OCI-LY3 (cell line): Measurements from ENCODE around the gene EIPR1.

Source experiments
- EZH2phosphoT487 ChIP-seq: fragments of 200-600 bp; shearing (Covaris generic); IDR thresholded peaks from 2 replicates; pipeline ENCODE4 v1.6.1; 2018; ENCODE audit warnings: antibody characterized with exemption, mixed run types, low read depth
- TF ChIP-seq, protein P1 (sequence below): fragments of 200-600, 300-600 bp; sonication (generic); IDR thresholded peaks from 2 replicates; pipeline ENCODE4 v1.5.1; 2014; ENCODE audit warnings: antibody characterized with exemption, low read length, low read depth

DNA sequence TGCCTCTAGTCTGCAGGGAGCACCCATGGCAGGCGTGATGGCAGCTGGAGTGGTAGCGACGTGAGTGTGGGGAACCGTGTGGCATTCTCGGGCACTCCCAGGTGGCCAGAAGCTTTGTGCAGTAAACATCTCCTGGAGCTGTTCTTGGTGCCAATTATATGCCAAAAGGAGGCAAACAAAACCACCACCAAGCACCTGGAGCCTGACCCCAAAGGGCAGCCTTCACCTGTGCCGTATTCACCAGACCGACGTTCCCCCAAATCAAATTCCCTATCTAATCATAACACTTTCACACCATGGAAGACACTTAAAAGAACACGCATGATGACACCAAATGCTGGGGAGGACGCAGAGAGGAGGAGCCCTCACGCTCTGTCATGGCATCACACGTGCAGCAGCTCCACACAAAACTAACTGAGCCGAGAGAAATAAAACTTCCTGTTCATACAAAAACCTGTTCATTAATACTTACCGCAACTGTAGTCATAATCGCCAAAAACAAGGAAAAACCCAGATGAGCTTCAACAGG, 123.6 kb downstream of the EIPR1 start:
- TF ChIP-seq, protein P1, sequence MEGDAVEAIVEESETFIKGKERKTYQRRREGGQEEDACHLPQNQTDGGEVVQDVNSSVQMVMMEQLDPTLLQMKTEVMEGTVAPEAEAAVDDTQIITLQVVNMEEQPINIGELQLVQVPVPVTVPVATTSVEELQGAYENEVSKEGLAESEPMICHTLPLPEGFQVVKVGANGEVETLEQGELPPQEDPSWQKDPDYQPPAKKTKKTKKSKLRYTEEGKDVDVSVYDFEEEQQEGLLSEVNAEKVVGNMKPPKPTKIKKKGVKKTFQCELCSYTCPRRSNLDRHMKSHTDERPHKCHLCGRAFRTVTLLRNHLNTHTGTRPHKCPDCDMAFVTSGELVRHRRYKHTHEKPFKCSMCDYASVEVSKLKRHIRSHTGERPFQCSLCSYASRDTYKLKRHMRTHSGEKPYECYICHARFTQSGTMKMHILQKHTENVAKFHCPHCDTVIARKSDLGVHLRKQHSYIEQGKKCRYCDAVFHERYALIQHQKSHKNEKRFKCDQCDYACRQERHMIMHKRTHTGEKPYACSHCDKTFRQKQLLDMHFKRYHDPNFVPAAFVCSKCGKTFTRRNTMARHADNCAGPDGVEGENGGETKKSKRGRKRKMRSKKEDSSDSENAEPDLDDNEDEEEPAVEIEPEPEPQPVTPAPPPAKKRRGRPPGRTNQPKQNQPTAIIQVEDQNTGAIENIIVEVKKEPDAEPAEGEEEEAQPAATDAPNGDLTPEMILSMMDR: no peak
- TF ChIP-seq EZH2phosphoT487: no peak
